ENCODE data around the gene SF3B5.
"Not testable (repeated sequence)": the region's sequence is repeated elsewhere in the genome, so short reads cannot be mapped to it uniquely, and the experiment has no call there.

The SF3B5 gene

DNA sequence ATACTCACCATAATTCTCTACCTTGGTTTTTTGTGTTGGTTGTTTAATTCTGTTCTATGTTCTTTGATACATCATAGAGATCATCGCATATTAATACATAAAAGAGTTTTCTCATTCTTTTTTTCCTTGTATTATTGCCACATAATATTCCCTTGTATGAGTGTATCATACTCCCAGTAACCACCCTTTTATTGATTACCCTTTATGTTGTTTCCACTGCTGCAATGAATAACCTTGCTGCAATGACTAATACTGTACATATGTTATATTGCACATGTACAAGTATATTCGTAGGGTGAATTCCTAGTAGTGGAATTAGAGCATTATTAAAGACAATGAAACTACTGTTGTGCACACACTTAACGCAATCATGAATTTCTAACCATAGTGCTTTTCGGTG, 9.1 kb upstream of the SF3B5 start:
- no peak for DNase-seq

DNA sequence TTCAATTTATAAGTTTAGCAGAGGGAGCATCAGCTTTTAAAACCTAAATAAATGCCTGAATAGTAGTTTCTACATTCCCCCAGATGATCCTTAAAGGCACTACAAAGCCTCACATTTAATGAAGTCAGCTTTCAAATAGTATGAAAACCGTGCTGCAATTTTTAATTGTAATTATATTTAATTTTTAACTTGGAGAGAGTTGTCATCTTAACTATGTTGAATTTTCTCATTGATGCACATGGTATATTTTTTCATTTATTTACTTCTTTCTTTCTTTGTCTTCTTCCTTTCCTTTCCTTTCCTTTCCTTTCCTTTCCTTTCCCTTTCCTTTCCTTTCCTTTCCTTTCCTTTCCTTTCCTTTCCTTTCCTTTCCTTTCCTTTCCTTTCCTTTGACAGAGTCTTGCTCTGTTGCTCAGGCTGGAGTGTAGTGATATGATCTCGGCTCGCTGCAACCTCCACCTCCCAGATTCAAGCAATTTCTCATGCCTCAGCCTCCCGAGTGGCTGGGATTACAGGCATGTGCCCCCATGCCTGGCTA, 7.7 kb upstream of the SF3B5 start:
- DNase-seq, result no peak

DNA sequence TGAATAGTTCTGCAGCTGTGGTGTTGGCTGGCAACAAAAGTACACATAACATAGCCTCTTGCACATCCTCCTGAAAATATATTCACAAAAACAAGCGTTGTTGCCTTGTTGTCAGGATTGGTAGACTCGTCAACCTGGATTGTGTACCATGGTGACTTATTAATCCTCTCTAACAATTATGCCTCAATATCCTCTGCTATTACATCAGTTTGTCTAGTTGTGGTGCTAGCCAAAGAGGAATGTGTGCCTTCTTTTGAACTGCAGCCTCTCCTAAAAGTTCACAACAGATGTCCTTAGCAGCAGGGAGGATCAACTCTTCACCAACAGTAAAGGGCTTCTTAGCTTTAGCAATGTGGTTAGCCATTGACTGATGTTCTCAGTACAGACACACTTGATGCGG, 3.6 kb upstream of the SF3B5 start:
- no peak for DNase-seq

DNA sequence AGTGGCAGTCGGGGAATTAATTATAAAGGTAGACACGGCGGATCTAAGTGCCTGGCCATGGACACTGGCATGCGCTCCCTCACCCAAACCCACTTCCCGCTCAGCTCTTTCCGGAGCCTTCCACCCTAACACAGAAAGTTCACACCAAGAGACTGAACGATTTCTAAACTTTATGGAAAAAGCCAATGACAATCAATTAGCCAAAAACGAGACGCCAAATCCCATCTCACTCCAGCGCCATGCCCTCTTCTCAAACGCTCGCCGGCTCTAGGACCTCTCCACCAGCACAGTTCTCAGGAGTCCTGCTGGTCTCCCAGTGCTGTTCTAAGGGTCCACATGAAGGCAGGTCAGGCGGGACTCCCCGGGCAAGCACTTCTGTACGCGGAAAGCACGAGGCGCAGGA, 641 bp downstream of the SF3B5 start:
- no peak for DNase-seq

DNA sequence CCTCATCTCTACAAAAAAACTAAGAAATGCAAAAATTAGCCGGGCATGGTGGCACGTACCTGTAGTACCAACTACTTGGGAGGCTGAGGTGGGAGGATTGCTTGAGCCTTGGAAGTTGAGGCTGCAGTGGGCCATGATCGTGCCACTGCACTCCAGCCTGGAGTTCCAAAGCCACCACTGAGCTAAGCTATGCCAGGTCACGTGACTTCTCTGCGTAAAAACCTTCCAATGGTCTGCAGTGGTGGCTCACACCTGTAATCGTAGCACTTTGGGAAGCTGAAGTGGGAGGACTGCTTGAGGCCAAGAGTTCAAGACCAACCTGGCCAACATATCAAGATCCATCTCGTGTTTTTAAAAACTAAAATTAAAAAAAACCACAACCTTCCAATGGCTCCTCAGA, 1.7 kb downstream of the SF3B5 start:
- no peak for DNase-seq

DNA sequence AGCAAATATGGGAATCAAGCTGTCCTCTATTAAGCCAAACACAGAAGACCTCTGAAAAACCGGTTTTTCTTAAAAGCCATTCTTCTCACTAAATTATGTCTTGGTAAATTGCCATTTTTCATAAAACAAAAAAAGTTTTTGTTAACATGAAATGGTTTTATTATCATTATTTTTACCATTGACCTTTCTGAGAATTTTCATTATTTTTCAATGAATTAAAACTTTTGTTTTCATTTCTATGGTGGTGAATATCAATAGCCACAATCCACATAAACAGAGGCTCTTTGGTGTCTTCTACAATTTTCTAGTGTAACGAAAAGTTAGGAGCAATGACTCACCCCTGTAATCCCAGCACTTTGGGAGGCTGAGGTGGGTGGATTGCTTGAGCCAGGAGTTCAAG, 2.1 kb downstream of the SF3B5 start:
- DNase-seq, result no peak

DNA sequence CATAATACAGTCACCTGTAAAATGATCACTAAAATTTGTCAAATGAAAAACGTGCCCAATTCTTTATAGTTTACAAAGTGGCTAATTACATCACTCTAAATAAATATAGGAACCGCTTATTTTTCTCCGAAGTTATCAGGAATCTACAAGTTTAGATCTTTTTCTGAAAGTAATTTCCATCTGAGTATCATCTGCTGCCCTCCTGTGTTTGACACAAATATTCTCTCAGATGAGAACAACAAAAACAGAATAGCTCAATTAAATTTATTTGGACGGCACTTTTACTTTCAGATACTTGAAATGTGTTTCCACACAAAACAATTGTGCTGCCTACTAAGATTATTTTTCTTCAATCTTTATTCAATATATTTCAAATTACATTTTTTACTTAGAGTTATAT, 5.0 kb downstream of the SF3B5 start:
- DNase-seq, result no peak

DNA sequence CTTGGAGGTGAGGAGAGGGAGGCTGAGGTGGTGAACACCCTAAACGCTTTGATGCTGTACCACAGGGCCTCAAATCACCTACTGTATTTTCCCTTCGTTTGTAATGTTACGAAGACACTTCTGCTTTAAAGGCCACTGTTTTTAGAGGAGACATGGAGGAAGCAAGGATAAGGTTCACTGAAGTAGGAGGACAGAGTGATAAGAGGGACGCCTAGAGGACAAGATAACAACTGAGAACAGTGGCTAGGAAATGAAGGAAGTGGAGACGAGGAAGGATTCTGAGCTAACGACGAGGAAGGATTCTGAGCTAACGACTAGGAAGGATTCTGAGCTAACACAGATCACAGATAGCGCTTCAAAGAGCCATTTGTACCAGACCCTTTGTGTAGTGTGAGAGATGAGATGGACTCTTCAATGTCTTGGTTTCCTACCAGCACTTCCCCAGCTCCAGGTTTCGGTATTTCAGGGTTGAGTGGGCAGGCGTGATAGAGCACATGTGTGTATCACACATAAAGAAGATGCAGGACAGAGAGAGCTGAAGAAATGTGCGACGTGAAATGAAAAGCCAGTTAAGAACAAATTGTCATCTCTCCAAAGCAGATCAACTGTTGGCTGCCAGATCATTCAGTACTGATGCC, 7.5 kb downstream of the SF3B5 start:
- DNase-seq, result no peak

DNA sequence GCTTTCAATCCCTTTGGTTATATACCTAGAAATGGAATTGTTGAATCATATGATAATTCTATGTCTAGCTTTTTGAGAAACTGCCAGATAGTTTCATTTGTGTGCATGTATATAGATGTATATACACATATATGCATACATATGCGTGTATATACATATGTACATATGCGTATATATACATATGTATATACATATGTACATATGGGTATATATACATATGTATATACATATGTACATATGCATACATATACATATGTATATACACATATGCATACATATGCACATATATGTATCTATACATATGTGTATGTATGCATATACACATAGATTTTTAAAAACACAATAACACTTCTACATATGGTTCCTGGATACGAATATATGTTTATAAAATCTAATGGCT, 8.4 kb downstream of the SF3B5 start:
- no peak for DNase-seq

DNA sequence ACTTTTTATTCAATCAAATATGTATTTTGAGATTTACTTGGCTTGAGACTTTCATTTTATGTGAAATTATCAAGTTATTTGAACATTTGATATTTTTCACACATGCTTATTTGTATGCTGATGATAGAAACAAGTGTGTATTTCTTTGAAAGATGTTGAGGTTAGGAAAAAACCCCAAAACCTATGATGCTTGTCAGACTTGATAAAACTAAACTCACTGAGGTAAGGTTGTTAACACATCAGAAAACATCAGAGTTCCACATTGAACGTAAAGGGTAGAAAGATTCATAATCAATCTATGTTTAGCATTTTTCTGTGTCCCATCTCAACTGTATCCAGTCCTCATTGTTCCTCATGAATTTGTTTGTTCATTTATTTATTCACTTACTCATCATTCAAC, 12.2 kb downstream of the SF3B5 start:
- DNase-seq, result no peak

DNA sequence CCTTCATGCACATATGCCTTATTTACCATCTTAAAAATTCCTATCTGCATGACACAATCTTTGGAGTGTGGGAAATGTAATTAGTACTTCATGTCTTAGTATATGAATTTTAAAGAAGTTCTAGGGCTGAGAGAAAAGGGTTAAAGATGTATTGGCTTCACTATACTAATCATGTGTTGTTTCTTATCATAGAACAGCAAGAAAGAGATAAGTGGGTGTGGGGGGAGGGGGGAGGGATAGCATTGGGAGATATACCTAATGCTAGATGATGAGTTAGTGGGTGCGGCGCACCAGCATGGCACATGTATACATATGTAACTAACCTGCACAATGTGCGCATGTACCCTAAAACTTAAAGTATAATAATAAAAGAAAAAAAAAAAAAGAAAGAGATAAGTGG, 13.0 kb downstream of the SF3B5 start:
- DNase-seq, result not testable (repeated sequence)

DNA sequence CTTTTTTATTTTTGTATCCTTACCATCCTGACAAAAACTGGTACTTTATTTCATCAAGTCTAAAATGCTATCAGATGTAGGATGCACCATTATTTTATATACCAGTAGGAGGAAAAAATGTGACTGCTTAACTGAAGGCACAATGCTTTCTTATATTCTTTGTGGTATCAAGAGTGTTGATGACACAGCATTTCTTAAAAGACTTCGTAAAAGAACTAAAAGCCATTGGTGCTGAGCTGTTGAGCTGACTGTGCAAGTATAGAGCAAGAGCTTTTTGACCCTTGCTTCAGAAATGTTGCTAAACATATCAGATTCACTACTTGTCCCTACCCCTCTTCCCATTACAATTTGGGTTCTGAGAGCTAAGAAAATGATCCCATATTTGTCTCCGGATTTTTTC, 17.5 kb downstream of the SF3B5 start:
- no peak for DNase-seq

DNA sequence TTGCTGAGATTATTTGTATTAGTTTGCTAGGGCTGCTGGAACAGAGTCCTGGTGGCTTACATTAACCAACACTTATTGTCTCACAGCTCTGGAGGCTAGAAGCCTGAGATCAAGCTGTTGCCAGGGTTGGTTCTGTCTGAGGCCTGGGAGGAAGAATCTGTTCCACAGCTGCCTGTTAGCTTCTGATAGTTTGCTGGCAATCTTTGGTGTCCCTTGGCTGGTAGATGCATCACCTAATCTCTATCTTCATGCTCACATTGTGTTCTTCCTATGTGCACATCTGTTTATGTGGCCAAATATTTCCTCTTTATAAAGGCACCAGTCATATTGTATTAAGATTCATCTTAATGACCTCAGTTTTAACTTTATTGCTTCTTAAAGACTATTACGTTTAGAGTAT, 19.5 kb downstream of the SF3B5 start:
- DNase-seq, result no peak

DNA sequence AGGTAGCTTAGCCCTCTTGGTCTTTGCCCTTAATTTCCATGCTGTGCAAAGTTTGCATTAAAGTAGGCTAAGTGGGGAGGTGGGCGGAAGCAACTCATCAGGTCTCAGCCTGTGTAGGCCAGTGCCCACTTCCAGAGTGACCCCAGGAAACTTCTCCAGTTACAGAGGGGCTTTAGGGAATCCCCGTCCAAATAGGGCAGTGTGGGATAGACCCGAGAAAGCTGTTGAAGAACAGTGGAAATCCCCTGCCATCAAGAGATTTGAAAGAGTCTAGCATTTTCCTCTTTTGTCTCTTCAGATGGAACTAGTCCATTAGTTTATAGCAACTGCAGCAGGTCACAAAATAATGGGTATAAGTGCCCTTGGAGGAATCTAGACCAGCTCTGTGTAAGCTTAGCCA, 20.2 kb downstream of the SF3B5 start:
- no peak for DNase-seq

DNA sequence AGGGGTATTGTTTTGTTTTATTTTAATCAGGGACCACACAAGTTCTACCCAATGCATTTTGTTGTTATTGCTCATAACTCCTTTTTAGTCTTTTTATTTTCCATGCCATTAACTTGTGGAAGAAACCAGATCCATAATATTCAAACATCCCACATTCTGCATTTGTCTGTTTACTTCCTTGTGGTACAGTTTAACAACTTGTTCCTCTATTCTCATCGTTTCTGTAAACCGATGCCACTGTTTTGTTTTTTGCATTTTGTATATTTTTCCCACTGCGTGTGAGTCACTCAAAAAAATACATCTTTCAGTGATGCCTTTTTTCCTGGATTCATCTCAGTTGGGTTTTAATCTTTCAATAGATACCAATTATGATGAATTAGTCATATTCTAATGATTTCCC, 22.3 kb downstream of the SF3B5 start:
- DNase-seq, result no peak

DNA sequence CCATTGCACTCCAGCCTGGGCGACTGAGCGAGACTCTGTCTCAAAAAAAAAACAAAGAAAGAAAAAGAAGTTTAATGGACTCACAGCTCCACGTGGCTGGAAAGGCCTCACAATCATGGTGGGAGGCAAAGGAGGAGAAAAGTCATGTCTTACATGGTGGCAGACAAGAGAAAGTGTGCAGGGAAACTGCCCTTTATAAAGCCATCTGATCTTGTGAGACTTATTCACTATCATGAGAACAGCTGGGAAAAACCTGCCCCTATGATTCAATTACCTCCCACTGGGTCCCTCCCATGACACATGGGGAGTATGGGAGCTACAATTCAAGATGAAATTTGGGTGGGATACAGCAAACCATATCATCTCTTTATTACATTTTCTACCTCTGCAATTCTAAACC, 25.9 kb downstream of the SF3B5 start:
- DNase-seq, result no peak

DNA sequence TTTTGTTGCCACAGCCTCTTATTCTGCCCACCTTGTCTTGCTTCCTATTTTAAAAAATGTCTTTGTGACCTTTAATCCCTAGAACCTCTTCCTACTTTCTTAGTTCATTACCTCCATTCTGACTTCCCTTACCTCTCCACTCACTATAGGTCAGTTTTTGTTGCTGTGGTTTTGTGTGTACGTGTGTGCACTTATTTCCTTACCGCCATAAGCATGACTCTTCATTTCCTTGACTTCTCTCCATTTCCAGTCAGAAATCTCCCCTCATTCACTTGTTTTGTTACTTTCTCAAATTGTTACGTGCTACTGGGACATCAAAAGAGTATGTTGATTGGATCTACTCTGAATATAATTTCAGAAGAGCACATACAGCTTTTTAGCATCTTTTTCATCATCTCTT, 26.6 kb downstream of the SF3B5 start:
- no peak for DNase-seq

DNA sequence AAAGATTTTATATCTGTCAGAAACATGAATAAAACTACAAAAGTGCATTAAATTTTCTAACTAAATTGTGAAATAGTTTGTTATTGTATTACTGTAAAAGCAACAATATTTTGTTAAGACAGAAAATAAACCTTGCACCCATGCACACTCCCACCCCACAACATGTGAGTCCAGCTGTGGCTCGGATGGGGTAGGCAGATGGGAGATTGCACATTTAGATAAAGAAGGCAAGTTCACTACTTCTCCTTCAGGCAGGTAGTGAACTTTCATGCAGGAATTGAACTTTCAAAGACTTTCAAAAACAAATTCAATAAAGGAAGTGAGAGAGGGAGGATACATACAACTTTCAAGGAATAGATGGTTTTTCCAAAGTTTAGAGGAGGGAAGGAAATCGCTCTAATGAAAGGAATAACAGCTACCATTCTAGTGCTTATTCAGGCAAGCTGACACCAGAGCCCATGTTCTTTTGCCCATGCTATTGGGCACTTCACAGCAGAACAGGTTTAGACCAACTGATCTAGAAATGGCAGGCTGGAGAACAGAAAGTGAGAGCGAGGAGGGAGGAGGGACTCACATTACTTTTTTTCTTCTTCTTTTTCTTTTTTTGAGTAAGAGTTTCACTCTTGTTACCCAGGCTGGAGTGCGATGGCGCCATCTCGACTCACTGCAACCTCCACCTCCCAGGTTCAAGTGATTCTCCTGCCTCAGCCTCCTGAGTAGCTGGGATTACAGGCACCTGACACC, 28.5 kb downstream of the SF3B5 start:
- no peak for DNase-seq

DNA sequence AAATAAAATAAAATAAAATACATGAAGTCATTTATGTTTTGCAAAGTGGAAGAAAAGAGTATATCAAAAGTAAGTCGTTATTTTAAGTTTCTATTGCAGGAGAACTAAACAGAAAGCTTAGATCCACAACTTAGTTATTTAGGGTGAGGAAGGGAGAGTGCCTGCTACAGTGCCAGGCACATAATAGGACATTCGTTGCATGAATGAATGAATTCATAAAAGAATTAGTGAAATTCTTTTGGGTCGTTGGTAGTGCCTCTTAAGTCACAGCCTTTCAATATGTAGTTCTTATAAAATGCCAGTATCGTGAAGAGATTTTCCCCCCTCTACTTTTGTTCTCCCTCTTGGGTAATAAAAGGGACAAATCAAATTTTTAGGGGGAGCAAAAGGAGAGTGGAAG, 29.1 kb downstream of the SF3B5 start:
- DNase-seq, result no peak

DNA sequence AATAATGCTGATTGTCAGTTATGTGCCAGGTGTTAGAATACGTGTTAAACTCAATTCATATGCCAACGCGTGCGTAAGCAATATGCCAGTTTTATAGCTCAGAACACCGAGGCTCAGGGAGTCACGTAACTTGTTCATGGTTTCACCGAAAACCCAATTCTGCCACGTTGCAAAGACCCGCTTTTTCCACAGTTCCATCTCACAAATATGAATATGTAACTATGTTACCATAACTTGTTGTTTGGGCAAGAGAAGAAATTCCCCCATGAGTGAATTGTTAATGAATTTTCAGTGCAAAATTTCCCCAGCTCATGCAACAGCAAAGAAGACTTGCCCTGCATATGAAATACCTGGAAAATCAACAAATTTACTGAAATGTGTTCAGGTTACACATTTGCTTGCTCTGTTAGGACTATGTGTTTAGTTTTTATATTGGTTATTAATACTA, 30.1 kb downstream of the SF3B5 start:
- DNase-seq, result no peak

DNA sequence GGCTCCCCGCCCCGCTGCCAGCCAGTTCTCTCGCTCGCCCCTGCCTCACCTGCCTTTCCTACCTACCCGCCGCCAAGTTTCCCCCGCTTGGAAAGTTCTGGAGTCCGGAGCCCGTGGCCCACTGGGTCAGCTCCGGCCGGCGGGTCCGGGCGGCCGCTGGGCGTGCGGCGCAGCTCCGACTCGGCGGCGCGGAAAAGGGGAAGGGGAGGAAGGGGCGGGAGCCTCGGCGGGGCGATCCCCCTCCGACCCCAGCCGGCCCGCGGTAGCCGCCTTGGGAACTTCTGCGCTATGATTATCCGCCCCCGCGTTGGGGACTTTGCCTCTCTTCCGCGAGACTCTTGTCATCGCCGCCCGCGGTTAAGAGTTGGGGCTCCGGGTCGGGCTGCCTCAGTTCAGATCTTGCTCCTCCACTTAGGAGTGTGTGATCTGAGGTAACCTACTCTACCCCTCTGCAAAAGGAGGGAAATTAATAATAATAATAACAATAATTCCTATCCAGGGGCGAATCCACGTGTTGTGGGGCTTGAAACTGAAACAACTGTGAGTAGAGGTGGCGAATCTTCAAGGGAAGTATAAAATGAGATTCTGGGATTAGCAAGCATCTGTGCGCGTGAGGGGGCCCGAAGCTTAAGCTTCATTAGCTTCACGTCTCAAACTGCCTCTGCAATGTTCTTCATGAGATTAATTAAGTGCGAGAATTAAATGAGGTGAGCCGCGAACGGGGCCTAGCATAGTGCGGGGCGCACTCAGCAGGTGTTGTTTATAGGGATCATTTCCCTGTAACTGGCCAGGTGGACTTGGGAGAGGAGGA, 30.8 kb downstream of the SF3B5 start:
- DNase-seq, result no peak

DNA sequence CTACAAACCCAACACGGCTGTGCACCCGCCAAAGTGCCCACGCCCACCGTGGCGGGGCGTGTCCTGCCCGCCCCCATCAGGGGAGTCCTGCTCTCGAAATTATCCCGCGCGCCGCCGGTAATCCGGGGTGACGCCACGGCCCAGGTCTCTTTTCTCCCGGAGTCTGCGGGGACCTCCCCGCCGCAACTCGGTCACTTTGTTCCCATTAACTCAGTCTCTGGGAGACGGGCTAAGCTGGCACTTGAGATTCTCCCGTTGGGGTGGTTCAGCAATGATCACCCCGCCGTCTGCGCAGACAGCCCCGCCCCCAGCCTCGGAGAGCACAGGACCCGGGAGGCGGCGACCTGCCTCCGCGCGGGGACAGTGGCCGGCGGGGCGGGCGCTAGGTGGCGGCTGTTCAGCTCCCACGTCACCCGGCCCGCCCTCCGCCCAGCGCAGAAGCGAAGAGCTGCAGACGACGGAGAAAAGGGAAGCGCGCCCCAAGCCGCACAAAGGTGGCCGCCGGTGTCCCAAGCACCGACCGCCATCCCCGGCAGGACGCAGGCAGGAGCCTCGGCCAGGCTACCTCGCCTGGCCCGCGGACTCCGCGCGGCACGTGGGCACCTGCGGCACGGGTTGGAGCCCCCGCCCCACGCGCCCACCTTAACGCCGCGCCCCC, 31.5 kb downstream of the SF3B5 start:
- no peak for DNase-seq

DNA sequence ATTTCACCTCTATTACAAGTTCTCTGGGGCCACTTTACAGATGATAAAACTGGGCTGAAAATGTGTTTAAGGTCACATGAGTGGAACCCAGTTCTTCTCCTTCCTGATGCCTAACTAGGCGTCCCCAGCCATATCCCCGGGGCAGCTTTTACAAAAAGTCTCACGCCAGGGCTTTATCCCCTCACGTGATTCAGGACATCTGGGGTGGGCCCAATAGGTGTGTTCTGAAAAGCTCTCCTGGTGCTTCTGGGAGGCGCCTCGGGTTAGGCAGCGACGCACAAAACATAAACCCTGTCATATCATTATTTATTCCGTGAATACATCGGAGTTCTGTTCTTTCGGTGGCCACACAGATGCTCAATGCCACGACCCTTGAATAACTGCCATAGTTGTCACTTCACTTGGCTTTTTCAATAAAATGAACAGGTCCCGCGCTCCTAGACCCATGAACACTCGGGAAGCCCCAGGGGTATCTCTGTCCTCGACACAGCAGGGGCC, 32.1 kb downstream of the SF3B5 start:
- DNase-seq, result no peak

Data from NCI-H2081 treated with DMSO at 0.1 percent for 48 hours (cell line).